SH-SY5Y (cell line): ENCODE data around the gene GJB1.

ENCODE experiments used
- GATA2 ChIP-seq: IDR thresholded peaks from 2 replicates; pipeline ENCODE4 v1.6.1; 2011; ENCODE audit warnings: mild to moderate bottlenecking, low read depth, low read length
- GATA3 ChIP-seq: IDR thresholded peaks from 2 replicates; pipeline ENCODE4 v1.6.1; 2011; ENCODE audit warnings: low read depth, mild to moderate bottlenecking, low read length, moderate library complexity

Gene GJB1

DNA sequence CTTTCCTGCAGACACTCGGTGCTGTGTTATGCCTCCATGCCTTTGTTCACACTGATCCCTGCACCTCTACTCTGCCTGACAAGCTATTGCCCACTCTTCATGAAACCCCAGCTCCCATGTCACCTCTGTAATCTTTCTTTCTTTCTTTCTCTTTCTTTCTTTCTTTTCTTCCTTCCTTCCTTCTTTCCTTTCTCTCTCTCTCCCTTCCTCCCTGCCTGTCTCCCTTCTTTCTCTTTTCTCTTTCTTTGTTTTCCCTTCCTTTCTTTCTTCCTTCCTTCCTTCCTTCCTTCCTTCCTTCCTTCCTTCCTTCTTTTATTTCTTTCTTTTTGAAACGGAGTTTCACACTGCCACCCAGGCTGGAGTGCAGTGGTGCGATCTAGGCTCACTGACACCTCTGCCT is 12.5 kb downstream of the GJB1 start:
- no peak for TF ChIP-seq GATA2
- no peak for TF ChIP-seq GATA3

DNA sequence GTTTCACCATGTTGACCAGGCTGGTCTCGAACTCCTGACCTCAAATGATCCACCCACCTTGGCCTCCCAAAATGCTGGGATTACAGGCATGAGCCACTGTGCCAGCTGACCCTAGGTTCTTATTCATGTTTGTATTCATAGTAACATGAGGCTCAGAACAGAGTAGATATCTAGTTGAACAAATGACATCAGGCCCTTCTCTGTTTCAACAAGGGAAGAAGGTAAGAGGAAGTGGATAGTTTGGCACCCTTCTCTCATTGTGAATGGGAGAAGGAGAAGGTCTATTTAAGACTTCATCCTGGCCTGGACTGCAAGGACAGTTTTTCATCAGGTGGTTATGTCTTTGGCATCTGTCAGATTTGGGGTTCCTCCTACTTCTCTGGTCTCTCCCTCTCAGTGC is 13.8 kb downstream of the GJB1 start:
- TF ChIP-seq GATA2 = no peak
- no peak for TF ChIP-seq GATA3

DNA sequence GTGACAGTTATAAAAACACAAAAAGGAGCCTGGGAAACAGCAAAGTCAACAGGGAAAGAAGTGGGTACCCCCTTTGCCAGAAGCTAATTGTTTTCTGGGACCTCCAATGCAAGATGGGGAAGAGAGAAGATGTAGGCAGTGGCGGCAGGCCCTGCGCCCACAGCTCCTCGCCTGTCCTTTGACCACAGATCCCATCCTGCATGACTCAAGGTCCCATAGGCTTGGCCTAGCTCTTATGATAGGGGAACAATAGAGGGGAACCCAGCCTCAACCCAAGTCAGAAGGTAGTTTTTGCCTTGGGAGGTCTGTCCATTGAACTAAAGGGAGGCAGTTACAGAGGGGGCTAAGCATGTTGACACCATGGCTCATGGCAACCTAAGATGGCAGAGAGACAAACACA is 16.8 kb downstream of the GJB1 start:
- TF ChIP-seq GATA3 = no peak
- TF ChIP-seq GATA2 = no peak

DNA sequence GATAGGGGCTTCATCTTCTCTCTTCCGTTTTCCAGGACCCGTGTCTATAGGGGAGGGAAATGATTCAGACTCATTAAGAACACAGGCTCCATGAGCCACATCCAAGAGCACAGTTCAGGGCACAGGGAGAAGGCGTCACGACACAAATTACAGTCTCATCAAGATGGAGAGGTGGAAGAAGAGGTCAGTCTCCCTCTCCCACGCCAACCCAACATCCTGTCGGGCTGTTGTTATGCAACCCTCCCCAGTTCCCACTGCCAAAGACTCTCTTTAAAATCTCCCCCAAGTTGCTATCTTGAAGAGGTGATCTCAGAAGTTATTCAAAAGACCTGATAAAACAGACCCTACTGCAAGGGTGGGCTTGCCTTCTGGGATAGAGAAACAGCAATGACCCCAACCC is 18.3 kb downstream of the GJB1 start:
- TF ChIP-seq GATA3 (no peak), GATA2 (no peak)

DNA sequence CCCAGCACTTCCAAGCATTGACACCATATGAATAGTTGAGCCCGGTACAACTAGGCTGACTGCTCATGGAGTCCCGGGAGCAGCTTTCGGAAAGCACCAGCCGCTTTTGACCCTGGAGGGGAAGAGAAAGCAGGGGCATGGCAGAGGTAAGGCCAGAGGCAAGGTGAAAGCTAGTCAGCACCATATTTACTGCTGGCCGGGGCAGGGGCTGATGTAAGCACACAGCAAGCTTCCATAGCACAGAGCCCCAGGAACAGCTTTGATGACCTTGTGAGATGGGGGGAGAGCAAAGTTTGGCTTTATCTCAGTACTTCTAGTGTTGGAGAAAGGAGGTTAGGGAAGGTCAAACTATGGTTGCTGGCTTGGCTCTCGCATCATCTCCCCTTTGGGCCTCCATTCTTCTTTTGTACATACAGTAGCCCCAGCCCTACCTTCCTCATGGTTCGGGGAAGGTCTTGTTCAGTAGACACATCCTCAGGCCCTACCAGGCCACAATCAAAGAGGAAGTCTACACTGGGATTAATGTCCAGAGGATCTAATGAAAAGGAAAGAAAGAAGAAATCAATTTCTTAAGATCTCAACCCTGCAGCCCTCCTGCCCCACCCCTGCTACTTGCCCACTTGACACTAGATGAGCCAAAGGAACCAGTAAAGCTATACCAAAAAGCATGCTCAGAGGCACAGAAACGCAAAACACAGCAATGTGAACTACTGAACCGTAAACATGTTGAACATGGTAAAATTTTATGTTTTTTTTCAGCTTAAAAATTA is 21.5 kb downstream of the GJB1 start:
- TF ChIP-seq GATA2 = no peak
- TF ChIP-seq GATA3 = no peak

DNA sequence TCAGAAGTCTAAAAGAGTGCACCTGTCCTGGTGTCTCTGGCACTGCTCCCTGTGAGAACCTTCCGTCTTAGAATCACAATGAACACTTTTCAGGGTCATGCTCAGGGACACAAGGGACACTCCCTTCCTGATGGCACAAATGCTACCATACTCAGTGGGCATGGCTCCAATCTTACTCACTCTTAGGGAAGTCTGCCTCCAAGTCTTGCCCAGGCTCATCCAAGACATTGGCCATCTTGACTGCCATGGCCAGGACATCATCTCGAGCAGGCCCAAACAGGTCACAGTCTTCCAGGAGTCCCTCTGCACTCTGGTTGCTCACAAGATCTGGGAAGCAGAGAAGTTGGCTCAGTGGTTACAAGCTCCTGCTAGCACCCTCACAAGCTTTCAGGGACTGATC is 22.1 kb downstream of the GJB1 start:
- no peak for TF ChIP-seq GATA3
- TF ChIP-seq GATA2 = no peak

DNA sequence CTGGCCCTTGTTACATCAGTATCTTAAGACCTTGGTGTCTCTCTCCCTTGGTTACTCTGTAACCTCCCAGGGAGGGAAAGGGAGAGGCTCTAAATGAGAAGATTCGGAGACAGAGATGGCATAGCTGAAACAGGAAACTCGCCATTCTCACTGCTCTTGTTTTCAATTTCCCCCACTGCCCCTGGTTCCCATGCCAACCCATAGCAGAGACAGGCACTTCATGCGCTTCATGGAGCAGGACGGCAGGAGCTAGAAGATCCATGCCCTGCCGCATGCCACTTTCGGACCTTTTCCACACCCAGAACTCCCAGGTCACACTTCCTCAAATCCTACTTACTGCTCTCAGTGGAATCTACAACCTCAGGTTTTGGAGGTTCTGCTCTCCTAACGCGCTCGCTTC is 27.8 kb downstream of the GJB1 start:
- TF ChIP-seq GATA3 (no peak), GATA2 (no peak)

DNA sequence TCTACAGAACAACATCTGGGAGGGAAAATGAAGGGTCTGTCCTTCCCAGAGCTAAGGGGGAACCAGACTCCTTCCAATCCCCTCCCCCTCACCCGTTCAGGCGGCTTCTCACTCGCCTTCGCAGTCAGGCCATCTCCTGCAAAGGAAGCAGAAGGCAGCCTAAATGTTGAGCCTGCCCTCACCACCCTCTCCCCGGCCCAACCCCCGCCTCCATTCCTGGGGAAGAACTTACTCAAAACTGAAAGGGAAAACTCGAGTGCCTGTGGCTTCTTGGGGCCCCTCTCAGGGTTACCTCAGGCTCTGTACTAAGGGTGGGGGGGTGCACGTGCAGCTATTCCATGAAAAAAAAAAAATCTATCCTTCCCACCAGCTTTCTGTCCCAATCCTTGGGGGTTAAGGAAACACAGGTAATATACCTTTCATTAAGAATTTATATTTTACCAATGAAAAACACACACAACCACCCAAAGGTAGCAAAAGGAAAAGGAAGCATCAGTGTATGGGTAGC is 28.5 kb downstream of the GJB1 start:
- TF ChIP-seq GATA3 = no peak
- no peak for TF ChIP-seq GATA2

DNA sequence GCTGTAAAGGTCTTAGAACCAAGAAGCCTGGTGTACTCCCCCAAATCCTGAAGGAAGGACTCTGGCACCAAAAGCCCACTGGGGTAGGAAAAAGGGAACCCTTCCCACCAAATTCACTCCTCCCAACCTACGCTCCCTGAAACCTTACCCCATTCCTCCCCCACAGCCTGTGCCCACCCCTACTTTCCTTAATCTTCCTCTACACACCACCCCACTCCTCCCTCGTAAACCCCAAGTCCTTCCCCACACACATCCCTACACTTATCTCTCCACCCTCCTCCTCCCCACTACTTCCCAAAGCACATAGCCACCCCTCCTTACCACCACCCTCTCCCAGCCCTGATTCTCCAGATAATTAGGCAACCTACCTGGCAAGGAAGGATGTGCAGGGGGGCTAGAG is 29.2 kb downstream of the GJB1 start:
- TF ChIP-seq GATA2 = no peak
- no peak for TF ChIP-seq GATA3

DNA sequence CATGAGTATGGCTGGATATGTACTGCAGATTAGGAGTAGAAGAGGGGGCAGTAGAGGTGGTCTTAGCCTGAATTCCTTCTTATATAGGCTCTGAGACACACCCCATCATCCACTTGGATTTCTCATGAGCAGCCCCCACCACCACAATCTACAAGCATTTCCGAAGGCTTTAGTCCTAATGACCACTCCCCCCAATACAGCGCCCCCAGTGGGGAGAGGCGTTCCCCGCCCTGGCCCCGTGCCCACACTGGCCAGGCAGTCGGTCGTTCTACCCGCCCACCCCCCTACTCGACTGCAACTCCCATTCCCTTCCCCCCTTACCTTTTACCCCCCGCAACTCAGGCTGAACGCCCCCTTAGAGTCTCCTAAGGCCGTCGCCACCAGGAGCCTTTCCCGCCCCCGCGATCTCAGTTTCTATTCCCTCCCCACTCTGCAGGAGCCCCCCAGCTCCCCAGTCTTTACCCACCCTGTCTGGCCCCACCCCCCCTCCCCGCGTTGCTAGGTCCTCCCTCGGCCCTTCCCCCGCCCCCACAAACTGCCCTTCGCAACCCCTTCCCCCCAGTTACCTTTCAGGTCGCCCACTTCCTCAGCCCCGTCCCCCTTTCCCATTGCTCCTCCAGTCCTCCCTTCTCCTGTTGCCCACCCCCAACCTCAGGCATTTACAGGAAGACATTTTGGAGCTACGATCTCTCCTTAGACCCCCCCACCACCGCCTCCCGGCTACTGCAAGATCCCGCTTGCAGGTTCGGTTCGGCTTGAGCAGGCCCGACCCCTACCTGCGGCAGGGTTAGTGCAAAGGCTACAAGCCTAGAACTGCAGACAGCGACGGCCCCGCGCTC is 30.4 kb downstream of the GJB1 start:
- no peak for TF ChIP-seq GATA3
- no peak for TF ChIP-seq GATA2

DNA sequence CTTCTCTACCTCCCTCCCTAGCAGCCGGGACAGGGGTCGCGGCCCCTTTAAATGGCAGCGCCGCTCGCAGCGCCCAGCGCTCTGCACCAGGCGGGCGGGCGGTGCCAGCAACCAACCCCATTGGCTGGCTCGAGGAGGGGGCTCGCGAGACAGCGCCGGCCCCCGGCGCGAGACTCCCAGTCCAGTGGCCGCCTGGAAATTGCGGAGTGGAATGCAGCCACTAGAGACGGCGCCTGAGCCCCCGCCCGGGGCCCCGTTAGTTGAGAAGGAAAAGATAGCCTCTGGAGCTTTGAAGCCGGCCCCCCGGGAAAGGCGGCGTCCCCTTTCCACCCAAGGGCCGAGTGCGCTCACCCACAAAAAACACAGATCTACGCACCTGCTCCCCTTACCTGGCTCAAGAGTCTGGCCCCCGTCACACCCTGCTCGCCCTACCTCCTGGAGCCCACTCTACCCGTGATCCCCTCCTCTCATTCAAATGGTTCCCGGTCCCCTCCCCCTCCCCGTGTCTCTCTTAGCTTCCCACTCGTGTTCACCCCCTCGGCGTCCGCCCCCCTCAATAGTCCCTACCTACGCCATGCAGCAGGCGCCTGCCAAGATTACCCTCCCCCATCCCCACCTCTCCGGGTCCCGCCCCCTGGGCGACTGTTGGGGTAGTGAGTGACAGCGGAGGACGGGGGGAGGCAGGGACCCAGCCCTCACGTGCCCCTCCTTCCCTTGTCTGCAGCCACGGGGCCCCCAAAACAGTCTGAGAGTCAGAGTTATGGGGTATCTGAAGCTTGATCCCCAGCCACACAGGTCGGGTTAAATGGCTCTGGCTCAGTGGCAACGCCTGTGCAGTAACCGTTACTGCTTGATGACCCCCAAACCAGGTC is 31.3 kb downstream of the GJB1 start, which contains the start of gene ZMYM3:
Gene ZMYM3, minus strand, starts transcription at position 49 of the 872 bp plus-strand sequence. CDS start 885 bp downstream, outside the sequence.
- TF ChIP-seq GATA2 (no peak), GATA3 (no peak)

DNA sequence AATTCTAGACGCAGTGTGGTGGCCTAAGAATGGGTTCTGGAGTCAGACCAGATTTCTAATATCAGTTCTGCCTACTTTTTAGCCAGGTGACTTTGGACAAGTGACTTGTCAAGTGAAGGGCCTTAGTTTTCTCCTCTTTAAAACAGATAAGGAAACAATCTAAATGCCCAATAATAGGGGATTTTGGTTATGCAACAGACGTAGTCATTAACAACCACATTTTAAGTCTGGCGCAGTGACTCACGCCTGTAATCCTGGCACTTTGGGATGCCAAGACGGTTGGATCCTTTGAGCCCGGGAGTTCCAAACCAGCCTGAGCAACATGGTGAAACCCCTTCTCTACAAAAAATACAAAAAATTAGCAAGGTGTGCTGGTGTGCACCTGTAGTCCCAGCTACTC is 33.0 kb downstream of the GJB1 start:
- TF ChIP-seq GATA3 (no peak), GATA2 (no peak)

DNA sequence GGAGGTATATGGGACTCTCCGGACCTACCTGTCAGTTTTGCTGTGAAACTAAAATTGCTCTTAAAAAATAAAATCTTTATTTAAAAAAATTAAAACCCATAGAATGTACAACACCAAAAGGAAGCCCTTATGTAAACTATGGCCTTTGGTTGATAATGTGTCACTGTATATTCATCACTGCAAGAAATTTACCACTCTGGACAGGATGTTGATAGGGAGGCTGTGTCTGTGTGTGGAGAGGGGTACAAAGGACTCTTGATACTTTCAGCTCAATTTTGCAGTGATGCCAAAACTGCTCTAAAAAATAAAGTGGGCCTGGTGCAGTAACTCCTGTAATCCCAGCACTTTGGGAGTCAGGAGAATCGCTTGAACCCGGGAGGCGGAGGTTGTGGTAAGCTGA is 33.8 kb downstream of the GJB1 start:
- TF ChIP-seq GATA3 (no peak), GATA2 (no peak)
